ENCODE measurements around the gene SMIM28. TPM values are rescaled to one million over a fixed set of nuclear protein-coding genes. Genes with fewer than 3 reads are reported as not detected.

The SMIM28 gene
- total and polyA plus RNA-seq, 9 of the 15 experiments (the other 6 are each of a cell fraction or from before 2014, with no cell fraction given): not detected

DNA sequence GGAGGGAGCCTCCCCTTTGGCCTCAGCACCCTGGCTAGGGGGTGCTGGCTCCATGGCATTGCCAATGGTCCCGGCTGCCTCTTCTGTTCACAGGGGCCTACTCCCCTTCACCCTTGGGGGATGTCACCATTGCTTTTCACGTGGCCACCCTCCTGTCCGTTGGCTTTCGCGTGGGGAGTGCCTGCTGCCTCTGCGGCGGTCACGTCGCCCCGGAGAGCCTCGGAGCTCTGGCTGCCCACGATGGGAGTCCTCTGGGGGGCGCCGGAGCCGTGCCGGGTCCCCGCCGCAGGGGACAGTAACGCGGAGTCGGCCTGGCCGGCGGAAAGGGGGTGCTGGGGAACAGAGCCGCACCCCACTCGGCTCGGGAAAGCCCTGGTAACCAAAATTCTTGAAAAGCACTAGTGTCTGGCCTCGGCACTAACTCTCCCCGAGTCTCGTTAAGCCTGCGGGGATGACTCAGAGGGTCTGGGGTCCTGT is 25.7 kb downstream of the SMIM28 start (continued):
- TF ChIP-seq, protein P1, sequence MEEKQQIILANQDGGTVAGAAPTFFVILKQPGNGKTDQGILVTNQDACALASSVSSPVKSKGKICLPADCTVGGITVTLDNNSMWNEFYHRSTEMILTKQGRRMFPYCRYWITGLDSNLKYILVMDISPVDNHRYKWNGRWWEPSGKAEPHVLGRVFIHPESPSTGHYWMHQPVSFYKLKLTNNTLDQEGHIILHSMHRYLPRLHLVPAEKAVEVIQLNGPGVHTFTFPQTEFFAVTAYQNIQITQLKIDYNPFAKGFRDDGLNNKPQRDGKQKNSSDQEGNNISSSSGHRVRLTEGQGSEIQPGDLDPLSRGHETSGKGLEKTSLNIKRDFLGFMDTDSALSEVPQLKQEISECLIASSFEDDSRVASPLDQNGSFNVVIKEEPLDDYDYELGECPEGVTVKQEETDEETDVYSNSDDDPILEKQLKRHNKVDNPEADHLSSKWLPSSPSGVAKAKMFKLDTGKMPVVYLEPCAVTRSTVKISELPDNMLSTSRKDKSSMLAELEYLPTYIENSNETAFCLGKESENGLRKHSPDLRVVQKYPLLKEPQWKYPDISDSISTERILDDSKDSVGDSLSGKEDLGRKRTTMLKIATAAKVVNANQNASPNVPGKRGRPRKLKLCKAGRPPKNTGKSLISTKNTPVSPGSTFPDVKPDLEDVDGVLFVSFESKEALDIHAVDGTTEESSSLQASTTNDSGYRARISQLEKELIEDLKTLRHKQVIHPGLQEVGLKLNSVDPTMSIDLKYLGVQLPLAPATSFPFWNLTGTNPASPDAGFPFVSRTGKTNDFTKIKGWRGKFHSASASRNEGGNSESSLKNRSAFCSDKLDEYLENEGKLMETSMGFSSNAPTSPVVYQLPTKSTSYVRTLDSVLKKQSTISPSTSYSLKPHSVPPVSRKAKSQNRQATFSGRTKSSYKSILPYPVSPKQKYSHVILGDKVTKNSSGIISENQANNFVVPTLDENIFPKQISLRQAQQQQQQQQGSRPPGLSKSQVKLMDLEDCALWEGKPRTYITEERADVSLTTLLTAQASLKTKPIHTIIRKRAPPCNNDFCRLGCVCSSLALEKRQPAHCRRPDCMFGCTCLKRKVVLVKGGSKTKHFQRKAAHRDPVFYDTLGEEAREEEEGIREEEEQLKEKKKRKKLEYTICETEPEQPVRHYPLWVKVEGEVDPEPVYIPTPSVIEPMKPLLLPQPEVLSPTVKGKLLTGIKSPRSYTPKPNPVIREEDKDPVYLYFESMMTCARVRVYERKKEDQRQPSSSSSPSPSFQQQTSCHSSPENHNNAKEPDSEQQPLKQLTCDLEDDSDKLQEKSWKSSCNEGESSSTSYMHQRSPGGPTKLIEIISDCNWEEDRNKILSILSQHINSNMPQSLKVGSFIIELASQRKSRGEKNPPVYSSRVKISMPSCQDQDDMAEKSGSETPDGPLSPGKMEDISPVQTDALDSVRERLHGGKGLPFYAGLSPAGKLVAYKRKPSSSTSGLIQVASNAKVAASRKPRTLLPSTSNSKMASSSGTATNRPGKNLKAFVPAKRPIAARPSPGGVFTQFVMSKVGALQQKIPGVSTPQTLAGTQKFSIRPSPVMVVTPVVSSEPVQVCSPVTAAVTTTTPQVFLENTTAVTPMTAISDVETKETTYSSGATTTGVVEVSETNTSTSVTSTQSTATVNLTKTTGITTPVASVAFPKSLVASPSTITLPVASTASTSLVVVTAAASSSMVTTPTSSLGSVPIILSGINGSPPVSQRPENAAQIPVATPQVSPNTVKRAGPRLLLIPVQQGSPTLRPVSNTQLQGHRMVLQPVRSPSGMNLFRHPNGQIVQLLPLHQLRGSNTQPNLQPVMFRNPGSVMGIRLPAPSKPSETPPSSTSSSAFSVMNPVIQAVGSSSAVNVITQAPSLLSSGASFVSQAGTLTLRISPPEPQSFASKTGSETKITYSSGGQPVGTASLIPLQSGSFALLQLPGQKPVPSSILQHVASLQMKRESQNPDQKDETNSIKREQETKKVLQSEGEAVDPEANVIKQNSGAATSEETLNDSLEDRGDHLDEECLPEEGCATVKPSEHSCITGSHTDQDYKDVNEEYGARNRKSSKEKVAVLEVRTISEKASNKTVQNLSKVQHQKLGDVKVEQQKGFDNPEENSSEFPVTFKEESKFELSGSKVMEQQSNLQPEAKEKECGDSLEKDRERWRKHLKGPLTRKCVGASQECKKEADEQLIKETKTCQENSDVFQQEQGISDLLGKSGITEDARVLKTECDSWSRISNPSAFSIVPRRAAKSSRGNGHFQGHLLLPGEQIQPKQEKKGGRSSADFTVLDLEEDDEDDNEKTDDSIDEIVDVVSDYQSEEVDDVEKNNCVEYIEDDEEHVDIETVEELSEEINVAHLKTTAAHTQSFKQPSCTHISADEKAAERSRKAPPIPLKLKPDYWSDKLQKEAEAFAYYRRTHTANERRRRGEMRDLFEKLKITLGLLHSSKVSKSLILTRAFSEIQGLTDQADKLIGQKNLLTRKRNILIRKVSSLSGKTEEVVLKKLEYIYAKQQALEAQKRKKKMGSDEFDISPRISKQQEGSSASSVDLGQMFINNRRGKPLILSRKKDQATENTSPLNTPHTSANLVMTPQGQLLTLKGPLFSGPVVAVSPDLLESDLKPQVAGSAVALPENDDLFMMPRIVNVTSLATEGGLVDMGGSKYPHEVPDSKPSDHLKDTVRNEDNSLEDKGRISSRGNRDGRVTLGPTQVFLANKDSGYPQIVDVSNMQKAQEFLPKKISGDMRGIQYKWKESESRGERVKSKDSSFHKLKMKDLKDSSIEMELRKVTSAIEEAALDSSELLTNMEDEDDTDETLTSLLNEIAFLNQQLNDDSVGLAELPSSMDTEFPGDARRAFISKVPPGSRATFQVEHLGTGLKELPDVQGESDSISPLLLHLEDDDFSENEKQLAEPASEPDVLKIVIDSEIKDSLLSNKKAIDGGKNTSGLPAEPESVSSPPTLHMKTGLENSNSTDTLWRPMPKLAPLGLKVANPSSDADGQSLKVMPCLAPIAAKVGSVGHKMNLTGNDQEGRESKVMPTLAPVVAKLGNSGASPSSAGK (IDR thresholded peaks at IDR 0.05): peak; percentile 66; the same call in 1 of the 2 replicates
- no peak for TF ChIP-seq HLTF (IDR thresholded peaks at IDR 0.05)
- TF ChIP-seq CREB1 (IDR thresholded peaks at IDR 0.05): no peak
- TF ChIP-seq CREB1 (CRISPR knock-in tag; IDR thresholded peaks at IDR 0.05): peak; percentile 9; the same call in 1 of the 2 replicates
- 0 out of 2 replicates have a peak, but pooled peaks have one; percentile 40 for TF ChIP-seq HIVEP1 (CRISPR knock-in tag; IDR thresholded peaks at IDR 0.05)
- no peak for TF ChIP-seq FIP1L1 (IDR thresholded peaks at IDR 0.05; ENCODE audit: low read depth, low read length, poor library complexity, severe bottlenecking)
- 0 out of 2 replicates have a peak, but pooled peaks have one; percentile 19 for TF ChIP-seq ZNF584 (CRISPR knock-in tag; IDR thresholded peaks at IDR 0.05; ENCODE audit: low read depth)
- TF ChIP-seq NCOA4 (IDR thresholded peaks at IDR 0.05; ENCODE audit: partially characterized antibody): no peak
- TF ChIP-seq ZBTB17 (CRISPR knock-in tag; IDR thresholded peaks at IDR 0.05): no peak
- TF ChIP-seq ZNF263 (CRISPR knock-in tag; IDR thresholded peaks at IDR 0.05; ENCODE audit: borderline replicate concordance): 0 out of 2 replicates have a peak, but pooled peaks have one; percentile 3
- TF ChIP-seq ZBTB7A (IDR thresholded peaks at IDR 0.05; ENCODE audit: borderline replicate concordance, control insufficient read depth, low read depth, low read length): no peak
- TF ChIP-seq, protein P2, sequence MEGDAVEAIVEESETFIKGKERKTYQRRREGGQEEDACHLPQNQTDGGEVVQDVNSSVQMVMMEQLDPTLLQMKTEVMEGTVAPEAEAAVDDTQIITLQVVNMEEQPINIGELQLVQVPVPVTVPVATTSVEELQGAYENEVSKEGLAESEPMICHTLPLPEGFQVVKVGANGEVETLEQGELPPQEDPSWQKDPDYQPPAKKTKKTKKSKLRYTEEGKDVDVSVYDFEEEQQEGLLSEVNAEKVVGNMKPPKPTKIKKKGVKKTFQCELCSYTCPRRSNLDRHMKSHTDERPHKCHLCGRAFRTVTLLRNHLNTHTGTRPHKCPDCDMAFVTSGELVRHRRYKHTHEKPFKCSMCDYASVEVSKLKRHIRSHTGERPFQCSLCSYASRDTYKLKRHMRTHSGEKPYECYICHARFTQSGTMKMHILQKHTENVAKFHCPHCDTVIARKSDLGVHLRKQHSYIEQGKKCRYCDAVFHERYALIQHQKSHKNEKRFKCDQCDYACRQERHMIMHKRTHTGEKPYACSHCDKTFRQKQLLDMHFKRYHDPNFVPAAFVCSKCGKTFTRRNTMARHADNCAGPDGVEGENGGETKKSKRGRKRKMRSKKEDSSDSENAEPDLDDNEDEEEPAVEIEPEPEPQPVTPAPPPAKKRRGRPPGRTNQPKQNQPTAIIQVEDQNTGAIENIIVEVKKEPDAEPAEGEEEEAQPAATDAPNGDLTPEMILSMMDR (IDR thresholded peaks at IDR 0.05 in 2 of 3, conservative IDR thresholded peaks at IDR 0.05 in 1 of 3; ENCODE audit: insufficient read depth in 2 of 3, low read depth in 1 of 3, low read length in 3 of 3): peak; percentile 26 to 65 (median 39); a peak in 4 of 6 replicates
- TF ChIP-seq, protein P3, sequence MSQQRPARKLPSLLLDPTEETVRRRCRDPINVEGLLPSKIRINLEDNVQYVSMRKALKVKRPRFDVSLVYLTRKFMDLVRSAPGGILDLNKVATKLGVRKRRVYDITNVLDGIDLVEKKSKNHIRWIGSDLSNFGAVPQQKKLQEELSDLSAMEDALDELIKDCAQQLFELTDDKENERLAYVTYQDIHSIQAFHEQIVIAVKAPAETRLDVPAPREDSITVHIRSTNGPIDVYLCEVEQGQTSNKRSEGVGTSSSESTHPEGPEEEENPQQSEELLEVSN (IDR thresholded peaks at IDR 0.05; ENCODE audit: borderline replicate concordance in 1 of 2, extremely low read depth in 1 of 2, insufficient read depth in 1 of 2, insufficient read length in 1 of 2, low read depth in 1 of 2, low read length in 1 of 2, poor library complexity in 1 of 2, severe bottlenecking in 1 of 2): peak in 1 of 2 experiments; percentile 9
